ENCODE measurements around the gene WASL. TPM values are rescaled to one million over a fixed set of nuclear protein-coding genes. Genes with fewer than 3 reads are reported as not detected.

The WASL gene
- total RNA-seq, 1 experiment from 2014 or later, result 39.3 TPM

DNA sequence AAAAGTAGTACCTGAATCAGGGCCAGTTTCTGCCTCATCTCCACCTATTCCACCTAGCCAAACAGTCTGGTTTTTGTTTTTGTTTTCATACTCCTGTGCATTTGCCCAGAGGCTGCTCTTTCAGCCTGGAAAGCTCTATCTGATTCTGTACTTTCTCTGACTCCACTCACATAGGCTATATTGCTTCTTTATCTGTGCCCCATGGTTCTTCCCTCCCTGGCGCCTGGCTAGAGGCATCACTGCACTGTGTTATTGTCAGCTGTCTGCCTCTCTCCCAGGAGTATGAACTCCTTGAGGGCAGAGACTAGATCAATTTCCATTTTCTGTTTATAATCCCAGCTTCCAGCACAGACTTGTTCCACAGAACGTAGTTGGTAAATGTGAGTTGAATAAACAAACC lies 98.2 kb downstream of the WASL start:
- TF ChIP-seq, protein P1, sequence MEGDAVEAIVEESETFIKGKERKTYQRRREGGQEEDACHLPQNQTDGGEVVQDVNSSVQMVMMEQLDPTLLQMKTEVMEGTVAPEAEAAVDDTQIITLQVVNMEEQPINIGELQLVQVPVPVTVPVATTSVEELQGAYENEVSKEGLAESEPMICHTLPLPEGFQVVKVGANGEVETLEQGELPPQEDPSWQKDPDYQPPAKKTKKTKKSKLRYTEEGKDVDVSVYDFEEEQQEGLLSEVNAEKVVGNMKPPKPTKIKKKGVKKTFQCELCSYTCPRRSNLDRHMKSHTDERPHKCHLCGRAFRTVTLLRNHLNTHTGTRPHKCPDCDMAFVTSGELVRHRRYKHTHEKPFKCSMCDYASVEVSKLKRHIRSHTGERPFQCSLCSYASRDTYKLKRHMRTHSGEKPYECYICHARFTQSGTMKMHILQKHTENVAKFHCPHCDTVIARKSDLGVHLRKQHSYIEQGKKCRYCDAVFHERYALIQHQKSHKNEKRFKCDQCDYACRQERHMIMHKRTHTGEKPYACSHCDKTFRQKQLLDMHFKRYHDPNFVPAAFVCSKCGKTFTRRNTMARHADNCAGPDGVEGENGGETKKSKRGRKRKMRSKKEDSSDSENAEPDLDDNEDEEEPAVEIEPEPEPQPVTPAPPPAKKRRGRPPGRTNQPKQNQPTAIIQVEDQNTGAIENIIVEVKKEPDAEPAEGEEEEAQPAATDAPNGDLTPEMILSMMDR (conservative IDR thresholded peaks at IDR 0.05), result no peak
- Histone ChIP-seq H4K8ac (replicated peaks; ENCODE audit: insufficient read length, low read depth, low read length) (no peak overlapping the region), H3K79me1 (ENCODE audit: insufficient read depth, low read depth, low read length, poor library complexity, severe bottlenecking) (no peaks in the 10 kb centered on the region), H2BK15ac (ENCODE audit: low read depth, low read length) (no peak overlapping the region), H3K4ac (ENCODE audit: low read depth, low read length) (no peak overlapping the region), H3K4me1 (ENCODE audit: insufficient read depth, low read length) (0 out of 2 replicates have a peak, but pooled peaks cover 5% of the 10 kb centered on the region), H3K27ac (ENCODE audit: insufficient read length, low read depth, low read length) (no peak overlapping the region), H4K20me1 (ENCODE audit: control insufficient read depth, insufficient read depth, insufficient read length) (no peaks in the 10 kb centered on the region), H4K91ac (ENCODE audit: insufficient read length, low read depth, low read length) (no peak overlapping the region), H2BK12ac (ENCODE audit: insufficient read length, low read depth, low read length) (no peak overlapping the region), H3K56ac (ENCODE audit: insufficient read length, low read depth, low read length) (no peak overlapping the region), H3K9me3 (ENCODE audit: control insufficient read depth, low read depth, low read length) (no peaks in the 10 kb centered on the region), H2BK120ac (ENCODE audit: low read depth, low read length, poor library complexity, severe bottlenecking) (no peak overlapping the region), H3K4me2 (ENCODE audit: insufficient read depth, insufficient read length, low read length) (no peak overlapping the region), H3T11ph (ENCODE audit: low read length) (no peak overlapping the region), H3K14ac (ENCODE audit: insufficient read depth, low read length) (no peak overlapping the region), H3K9ac (ENCODE audit: extremely low read depth, insufficient read length, low read length) (no peak overlapping the region), H2BK20ac (ENCODE audit: low read depth, low read length, poor library complexity, severe bottlenecking) (no peak overlapping the region), H2BK5ac (ENCODE audit: insufficient read length, low read length) (no peak overlapping the region), H2AK5ac (ENCODE audit: insufficient read length, low read length) (no peak overlapping the region), H3K23ac (ENCODE audit: insufficient read length, low read depth, low read length) (no peak overlapping the region), H3K18ac (ENCODE audit: insufficient read length, low read depth, low read length) (no peak overlapping the region), H3K23me2 (ENCODE audit: insufficient read length, low read depth, low read length, poor library complexity, severe bottlenecking) (no peaks in the 10 kb centered on the region), H3K27me3 (ENCODE audit: insufficient read depth, low read length) (no peaks in the 10 kb centered on the region), H2AFZ (ENCODE audit: low read length) (peak overlapping the region; percentile 10), H4K5ac (ENCODE audit: insufficient read length, low read depth, low read length) (no peak overlapping the region), H3K79me2 (ENCODE audit: insufficient read depth, low read length) (no peaks in the 10 kb centered on the region)
- Mint-ChIP-seq H3K9me3 (no peaks in the 10 kb centered on the region), H3K36me3 (ENCODE audit: insufficient read depth in 1 of 3, low read depth in 3 of 3) (no peaks in the 10 kb centered on the region), H3K4me3 (no peak overlapping the region), H3K27me3 (ENCODE audit: low read depth) (no peaks in the 10 kb centered on the region), H3K4me1 (peaks cover 16 to 24% of the 10 kb centered on the region in 2 experiments), H3K27ac (peak overlapping the region in 1 of 3 experiments; percentile 70; a peak in 1 of 7 replicates)
- DNase-seq, result no peak
- no CpG with 5 or more reads among the region's 2 CpGs for WGBS (ENCODE audit: extremely low coverage, insufficient read length, low lambda C conversion rate)
